NCI-H2196 treated with DMSO at 0.1 percent for 48 hours (cell line): Measurements from ENCODE around the gene ESYT2.
A peak's percentile ranks its signal among the peaks of the same experiment; 100 is the strongest.
"Not testable (repeated sequence)": the region's sequence is repeated elsewhere in the genome, so short reads cannot be mapped to it uniquely, and the experiment has no call there.

Source experiments
- DNase-seq: peaks from one replicate; lab custom pipeline; 2025; ENCODE audit not compliant: unreplicated experiment; lab: John Stamatoyannopoulos, UW

ESYT2 gene

DNA sequence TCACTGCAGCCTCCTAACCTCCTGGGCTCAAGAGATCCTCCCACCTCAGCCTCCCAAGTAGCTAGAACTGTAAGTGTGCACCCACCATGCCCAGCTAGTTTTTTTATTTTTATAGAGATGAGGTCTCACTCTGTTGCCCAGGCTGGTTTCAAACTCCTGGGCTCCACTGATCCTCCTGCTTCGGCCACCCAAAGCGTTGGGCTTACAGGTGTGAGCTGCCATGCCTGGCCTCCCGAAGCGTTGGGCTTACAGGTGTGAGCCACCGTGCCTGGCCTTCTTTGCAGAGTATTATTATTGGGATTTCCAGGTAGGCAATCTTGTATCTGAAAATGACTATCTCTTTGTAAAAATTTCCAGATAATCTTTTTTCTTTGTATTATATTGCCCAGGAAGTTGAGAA is 101.6 kb downstream of the ESYT2 start:
- DNase-seq, result no peak

DNA sequence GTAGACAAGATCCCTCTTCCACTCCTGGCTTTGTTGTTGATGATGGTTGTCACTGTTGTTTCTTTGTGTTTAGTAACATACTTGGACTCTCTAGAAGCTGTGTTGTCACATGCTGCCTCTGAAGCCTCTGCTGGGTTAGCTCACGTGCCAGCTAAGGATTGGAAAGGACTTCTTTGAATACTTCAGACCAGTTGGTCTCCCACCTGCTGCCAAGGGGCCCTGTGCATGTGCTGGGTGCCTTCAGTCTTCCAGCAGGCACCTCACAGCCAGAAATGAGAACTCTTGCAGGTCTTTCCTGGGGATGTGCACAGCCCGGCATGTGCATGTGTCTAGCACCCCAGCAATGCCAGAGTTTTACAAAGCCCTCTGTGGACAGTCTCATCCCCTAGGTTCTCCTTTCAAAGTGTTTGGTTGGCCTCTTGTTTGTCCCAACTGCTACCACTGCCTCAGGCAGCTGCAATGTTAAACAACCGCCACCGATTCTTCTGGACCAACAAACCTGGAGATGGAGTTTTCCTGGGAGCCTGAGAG is 103.0 kb downstream of the ESYT2 start:
- DNase-seq, result no peak

DNA sequence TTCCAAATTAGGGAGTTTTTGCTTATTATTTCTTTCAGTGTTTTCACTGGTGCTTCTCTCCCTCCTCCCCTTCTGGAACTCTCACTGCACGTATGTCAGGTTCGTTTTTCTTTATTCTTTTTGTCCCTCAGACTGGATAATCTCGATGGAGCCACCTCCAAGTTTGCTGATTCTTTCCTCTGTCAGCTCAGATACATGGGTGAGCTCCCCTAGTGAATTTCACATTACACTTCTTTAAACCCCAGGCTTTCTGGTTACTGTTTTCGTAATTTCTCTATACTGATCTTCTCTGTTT is 103.9 kb downstream of the ESYT2 start:
- DNase-seq, result no peak

DNA sequence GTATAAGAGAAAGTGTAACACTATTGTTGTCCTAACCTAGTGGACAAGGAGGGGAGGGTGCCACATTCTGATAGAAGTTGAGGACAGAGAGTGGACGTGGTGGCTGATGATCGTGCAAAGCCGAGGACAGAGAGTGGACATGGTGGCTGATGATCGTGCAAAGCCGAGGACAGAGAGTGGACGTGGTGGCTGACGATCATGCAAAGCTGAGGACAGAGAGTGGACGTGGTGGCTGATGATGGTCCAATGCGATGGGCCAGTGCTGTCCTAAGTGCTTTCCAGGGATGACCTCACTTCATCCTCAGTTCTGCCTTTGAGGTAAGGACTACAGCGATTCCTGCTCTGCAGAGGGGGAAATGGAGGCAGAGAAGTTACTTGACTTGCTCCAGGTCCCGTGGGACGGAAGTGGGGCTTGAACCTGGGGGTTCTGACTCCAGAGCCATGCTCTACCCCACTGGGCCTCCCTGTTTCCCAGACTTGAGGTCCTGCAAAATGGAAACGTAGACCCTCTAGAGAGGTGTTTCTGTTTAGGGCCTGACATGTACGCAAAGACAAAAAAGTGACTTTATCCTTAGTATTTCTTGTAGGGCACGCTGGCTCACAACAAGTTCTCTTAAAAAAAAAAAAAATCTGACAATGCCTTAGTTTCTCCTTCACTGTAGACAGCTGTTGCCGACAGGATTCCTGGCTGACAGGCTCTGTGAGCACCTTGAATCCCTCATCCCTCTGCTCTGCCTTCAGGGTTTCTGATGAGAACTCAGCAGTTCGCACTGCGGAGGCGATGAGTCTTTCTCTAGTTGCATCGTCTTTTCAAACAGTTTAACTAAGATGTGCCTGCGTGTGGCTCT is 104.4 kb downstream of the ESYT2 start:
- DNase-seq, result no peak

DNA sequence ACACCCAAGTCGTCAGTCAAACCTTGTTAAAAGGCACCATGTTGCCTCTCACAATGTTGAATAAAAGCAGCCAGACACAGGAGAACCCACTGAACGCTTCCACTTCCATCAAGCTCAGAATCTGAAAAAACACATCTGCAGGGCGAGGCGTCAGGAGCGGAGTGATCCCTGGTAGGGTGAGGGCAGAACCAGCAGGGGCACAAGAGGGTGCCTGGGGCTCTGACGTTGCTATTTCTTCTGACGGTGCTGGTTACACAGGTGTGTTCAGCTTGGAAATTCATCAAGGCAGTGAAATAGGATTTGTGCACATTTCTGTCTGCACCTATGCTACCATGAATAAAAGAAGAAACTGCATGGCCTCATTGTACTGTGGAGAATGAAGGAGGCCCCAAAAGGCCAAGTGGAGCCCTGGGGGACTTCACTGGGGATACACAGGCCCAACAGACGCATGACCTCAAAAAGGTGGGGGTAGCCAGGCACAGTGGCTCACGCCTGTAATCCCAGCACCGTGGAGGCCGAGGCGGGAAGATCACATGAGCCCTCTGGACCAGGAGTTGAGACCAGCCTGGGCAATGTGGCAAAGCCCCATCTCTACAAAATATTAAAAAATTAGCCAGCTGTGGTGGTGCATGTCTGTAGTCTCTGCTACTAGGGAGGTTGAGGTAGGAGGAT is 105.5 kb downstream of the ESYT2 start:
- no peak for DNase-seq

DNA sequence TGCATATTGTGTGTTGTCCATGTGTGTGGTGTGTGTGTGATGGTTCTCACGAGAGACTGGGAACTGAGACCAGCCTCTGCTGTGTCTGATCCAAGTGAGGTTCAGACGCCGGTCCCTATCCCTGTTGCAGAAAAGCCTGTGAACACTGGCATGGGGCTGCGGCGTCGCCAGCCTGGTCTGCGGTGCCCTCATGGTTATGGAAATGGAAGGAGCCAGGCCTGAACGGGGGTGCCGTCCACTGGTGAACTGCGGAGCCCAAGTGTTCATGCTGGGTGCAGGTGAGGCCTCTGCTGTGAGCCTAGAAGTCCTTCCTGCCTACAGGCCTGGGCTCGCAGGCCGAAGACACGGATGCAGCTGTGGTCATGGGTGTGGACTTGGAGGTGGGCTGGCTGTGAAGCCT is 106.0 kb downstream of the ESYT2 start:
- no peak for DNase-seq

DNA sequence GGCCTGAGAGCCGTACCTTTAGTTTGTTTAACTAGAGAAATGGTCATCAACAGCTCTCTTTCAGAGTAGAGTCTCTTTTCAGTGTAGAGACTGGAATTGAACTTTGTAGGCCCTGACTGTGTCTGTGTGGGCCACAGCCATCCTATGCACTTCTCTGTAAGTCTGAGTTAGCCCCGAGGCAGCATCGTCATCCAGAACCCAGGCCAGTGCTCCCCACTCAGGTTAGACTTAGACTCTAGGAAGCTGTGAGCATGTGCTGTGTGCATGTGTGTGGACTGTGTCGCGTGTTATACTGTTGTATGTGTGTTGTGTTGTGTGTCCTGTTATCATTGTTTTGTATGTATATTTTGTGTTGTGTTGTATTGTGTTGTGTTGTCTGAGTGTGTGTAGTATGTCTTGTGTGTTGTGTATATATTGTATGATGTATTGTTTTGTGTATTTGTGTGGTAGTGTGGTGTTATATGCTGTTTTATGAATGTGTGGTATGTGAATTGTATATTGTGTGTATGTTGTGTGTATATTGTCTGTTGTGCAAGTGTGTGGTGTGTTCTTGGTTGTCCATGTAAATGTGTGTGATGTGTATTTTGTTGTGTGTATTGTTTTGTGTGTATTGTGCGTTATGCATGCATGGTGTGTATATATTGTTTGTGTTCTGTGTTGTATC is 106.6 kb downstream of the ESYT2 start:
- no peak for DNase-seq

DNA sequence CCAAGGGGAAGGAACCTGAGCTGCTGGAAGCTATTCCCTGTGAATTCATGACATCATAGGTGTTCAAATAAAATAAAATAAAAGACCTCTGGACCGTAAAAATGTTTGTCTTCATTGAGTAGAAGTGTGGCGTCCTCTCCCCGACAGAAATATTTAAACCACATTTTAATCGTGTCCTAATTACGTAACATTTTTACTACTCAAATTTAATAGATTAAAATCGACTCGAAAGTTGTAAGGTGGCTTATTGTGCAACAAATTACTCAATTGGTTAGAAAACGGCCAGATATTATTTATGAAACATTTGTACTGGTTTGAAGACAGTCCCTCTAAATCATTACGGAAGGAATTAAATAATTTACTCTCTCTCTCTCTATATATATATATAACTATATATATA is 109.2 kb downstream of the ESYT2 start:
- DNase-seq, result no peak

DNA sequence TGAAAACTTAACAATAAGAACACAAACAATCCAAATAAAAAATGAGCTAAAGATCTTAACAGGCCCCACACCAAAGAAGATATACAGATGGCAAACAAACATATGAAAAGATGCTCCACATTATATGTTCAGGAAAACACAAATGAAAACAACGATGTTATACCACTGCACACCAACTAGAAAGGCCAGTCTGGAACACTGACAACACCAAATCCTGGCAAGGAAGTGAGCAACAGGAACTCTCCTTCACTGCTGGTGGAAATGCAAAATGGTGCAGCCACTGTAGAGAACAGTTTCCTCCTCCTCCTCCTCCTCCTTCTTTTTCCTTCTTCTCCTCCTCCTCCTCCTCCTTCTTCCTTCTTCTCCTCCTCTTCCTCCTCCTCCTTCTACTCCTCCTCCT is 112.5 kb downstream of the ESYT2 start:
- no peak for DNase-seq

DNA sequence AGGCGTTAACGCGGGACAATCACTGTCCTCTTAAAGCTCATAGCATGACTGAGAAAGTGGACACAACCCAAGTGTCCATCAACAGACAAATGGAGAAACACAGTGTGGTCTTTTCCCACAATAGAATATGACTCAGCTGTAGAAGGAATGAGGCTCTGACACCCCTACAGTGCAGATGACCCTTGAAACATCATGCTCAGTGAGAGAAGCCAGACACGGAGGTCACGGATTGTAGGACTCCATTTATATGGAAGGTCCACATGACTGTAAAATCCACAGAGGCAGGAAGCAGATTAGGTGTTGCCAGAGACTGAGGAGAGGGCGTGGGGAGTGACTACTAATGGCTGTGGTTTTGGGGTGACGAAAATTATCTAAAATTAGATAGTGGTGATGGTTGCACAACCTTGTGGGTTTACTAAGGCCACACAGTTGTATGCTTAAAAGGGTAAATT is 118.6 kb downstream of the ESYT2 start:
- DNase-seq, result no peak

DNA sequence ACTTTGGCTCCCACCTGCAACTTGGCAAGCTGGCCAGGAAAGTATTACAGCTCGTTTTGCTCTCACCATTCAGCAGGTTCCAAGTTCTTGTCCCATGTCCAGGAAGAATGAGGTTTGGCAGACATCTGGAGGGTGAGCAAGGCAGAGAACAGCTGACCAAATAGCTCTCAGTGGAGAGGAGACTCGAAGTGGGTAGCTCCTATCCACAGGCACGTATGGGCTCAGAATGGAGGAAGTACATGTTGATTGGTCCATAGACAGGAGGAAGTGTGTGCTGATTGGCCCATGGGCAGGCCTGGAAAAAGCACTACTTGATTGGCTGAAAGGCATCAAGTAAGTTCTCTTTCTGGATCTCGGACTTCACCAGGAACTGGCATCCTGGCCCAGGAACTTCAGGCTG is 121.7 kb downstream of the ESYT2 start:
- DNase-seq, result no peak

DNA sequence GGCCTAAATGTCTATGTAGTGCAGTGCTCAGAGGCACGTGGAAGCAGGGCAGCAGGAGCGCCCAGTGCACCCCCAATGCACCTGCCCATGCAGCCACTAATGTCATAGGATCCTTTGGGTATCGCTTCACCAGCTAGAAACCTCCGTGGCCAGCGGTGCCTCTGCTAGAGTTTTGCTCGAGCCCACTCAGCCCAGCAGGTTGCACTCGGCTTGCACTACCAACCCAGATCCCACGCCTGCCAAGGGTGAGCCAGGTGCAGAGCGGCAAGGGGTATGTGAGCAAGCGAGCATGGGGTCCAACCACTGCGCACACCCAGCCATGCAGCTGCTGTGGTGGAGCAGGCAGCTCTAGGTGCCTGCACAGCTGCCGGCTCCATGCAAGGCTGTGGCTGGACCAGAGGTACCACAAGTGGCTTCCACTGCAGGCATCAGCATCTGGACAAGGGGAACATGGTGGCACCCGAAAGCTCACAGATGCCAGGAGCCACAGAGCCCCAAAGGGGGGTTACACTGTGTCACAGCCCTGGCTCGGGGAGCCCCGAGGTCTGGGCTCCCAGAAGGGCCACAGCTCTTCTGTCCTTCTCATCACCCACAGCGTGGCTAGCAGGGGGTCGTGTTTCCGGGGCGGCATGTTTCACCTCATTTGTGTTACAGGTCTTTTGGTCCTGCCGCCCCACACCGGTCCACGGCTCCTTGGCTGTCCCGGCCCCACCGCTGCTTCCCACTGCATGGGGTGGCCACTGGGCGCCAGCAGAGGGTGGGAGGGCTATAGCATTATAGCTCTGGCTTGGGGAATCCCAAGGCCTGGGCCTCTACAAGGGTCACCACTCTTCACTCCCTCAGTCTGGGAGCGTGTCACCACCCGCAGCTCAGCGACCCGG is 122.4 kb downstream of the ESYT2 start:
- DNase-seq, result no peak

DNA sequence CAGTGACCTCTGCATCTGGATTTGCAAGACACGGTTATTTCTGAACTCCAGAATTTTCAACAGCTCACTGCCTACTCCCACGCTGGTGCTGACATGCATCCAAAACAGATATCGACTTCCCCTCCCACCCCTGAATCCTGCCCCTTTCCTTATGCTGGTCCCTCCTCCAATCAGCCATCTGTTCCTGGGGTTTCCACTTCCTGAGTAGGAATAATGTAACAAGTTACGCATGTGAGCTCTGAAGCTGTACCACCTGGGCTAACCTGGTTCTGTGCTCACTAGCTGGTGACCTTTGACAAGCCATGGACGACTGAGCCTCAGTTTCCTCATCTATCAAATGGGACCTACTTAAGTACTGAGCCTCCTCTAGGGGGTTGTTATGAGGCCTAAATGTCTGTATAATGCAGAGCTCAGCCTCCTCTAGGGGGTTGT is 123.0 kb downstream of the ESYT2 start:
- DNase-seq, result no peak

DNA sequence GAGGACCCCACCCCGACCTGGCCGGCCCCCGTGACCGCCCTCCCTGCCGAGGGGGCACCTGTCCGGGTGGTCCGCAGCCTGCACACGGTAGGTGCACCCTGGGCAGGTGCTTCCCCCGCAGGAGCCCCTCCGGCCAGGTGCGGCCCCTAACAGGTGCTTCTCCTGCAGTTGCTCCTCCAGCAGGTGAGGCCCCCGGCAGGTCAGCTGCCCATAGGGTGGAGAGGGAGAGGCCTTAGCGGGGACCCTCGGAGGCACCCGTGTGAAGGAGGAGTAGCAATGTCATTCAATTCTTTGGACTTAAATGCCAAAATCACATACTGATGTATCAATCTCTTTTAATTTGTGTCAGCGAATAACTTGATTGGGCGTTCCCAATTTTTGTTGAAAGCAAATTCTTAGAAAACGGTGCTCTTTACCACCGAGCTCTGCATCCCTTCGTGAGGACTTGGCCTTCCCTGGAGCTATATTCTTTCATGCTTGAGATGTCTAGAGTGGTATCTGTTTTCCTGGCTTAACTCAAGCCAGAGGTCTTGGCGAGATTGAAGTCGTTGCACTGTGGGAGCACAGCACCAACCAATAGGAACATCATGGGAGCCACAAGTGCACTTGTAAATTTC is 124.0 kb downstream of the ESYT2 start:
- DNase-seq, result no peak

DNA sequence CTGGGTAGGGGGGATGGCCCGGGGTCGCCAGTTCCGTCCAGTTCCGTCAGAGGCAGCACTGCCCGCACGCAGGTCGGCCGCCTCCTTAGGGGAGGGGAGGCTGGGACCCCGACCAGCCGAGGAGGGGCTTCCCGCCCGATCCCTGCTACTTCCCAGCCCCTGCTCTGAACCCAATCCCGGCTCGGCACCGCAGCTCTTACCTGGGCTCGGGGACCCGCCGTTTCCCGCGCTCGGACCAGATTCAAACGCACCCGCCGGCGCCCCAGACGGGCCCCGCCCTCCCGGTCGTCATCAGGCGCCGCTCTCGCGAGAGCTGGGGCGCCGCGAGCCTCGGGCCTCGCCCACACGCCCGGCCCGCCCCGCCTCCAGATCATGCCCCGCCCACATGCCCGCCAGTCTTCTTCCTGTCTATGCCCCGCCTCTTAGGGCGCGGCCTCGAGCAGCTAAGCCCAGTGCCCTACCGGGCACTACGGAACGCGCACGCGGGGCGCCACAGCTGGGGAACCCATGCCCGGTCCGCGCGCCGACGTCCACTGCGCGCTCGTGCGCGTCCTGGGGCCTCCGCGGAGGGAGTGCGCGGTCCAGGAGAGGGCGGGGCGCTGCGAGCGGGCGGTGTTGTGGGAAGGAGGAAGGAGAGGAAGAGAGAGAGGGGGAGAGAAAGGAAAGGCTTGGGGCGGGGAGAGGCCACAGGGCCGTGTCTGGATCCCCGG is 124.6 kb downstream of the ESYT2 start, which contains the start of gene NCAPG2:
Gene NCAPG2, minus strand, starts transcription at position 281 of the 710 bp plus-strand sequence. CDS start 2,905 bp downstream, outside the sequence.
- DNase-seq, result peak; percentile 79

DNA sequence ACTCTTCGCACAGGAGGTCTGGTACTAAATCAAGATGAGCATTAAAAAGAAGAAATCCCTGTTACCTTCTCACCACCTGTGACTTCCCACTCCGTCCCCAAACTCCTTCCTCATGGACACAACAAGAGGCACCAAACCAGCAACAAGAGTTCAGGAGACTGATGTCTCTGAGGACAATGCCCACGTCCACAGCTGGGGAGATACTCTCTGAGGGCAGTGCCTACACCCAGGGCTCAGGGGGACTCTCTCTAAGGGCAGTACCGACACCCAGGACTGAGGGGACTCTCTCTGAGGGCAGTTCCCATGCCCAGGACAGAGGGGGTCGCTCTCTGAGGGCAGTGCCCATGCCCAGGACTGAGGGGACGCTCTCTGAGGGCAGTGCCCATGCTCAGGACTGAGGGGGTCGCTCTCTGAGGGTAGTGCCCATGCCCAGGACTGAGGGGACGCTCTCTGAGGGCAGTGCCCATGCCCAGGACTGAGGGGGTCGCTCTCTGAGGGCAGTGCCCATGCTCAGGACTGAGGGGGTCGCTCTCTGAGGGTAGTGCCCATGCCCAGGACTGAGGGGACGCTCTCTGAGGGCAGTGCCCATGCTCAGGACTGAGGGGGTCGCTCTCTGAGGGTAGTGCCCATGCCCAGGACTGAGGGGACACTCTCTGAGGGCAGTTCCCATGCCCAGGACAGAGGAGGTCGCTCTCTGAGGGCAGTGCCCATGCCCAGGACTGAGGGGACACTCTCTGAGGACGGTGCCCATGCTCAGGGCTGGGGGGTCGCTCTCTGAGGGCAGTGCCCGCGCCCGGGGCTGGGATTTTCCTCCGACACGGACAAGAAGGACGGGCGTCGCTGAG is 125.4 kb downstream of the ESYT2 start:
- DNase-seq, result not testable (repeated sequence)

DNA sequence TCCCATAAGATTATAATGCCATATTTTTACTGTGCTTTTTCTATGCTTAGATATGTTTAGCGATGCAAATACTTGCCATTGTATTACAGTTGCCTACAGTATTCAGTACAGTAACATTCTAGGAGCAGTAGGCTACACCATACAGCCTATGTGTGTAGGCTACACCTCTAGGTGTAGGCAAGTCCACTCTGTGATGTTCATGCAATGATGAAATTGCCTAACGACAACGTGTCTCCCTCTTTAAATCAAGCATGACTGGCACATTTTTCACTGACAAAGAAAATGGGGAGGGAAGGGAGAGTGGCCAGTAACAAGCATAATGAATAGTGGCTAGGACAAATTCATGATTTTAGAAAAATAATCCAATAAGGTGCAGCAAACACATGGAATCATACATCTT is 126.4 kb downstream of the ESYT2 start:
- no peak for DNase-seq

DNA sequence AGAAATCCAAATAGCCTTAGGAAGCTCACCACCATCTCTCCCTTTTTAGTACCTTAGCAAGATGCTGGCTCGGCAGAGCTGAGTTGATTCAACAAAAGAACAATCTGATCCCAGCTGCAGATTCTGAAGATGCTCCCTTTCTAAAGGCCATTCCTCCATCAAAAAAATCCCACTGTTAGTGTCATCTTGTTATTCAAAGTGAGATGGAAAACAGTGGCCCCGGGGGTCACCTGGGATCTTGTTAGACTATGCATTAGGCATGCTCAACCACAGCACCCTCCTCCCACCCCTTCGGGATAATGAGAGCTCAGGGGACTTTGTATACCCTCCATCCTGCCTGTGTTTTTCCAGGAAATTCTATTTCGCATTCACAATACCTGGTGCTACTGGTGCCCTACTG is 127.1 kb downstream of the ESYT2 start:
- no peak for DNase-seq

DNA sequence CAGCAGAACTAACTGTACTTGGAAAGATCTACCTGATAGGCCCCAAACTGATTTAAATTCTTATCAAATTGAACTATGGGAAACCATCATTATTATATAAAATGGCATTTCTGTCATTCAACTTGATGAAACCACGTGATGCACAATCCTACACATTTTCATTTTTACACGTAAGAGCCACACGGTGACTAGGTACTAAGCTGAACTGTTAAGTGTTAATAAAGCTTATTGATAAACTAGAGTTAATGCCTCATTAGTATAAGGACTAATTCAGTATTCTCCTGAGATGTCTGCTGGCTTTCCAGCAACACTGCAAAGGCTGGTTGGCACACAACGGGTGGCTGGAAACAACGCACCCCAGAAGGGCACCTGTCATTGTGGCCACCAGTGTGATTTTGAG is 129.3 kb downstream of the ESYT2 start:
- DNase-seq, result no peak
